HG02759 (cell line): Measurements from ENCODE around the gene POTEB3.
"Not testable (repeated sequence)": the region's sequence is repeated elsewhere in the genome, so short reads cannot be mapped to it uniquely, and the experiment has no call there.

ENCODE experiments used
- ATAC-seq: cut with Tn5 transposase; IDR thresholded peaks from one replicate; pipeline ENCODE4 v1.9.1; 2021; ENCODE audit warnings: mild to moderate bottlenecking, moderate library complexity; ENCODE audit not compliant: unreplicated experiment

The POTEB3 gene

DNA sequence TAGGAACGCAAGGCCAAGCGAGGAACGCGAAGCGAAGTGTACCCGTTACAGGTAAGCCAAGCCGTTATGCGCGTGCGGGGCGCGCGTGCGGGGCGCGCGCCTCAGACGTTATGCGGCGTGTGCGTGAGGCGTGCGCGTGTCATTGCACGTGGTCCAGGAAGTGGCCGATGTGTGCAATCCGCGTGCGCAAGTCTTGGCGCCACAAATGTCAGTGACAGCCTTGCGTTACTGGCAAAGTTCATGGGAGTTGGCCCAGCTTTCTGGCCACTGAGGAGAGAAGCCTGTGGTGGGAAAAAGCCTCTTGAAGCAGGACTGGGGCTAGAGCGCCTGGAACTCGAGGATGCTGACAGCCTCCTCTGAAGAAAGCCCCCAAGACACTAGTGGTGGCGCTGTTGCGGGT, at the start of gene POTEB3:
Gene POTEB3 (minus strand): TSS at position 101 of the 400 bp plus-strand sequence. CDS start 488 bp downstream, outside the sequence.
- not testable (repeated sequence) for ATAC-seq

GRCh38 chr15:21453683-21454082, 13.4 kb upstream of the POTEB3 start:
- ATAC-seq: not testable (repeated sequence)

GRCh38 chr15:21451920-21452563, 11.7 kb upstream of the POTEB3 start:
- ATAC-seq: not testable (repeated sequence)

DNA sequence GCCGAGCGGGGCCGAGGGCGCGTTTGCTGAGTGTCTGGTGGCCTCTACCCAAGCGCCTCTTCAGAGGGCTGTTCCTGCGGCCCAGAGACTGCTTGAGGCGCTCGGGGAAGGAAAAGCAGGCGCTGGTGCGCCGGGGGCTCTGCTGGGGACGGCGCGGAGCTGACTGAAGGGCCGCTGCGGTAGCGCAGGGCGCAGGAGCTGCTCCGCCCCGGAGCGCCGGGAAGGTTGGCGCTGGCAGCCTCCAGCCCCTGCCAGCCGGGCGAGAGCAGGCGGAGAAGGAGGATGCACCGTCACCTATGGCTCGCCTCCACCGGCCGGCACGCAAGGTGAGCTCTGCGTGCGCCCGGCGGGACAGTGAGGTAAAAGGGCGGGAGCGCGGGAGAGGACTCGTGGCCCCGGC, 11.2 kb upstream of the POTEB3 start:
- not testable (repeated sequence) for ATAC-seq

GRCh38 chr15:21407366-21407765, 32.9 kb downstream of the POTEB3 start:
- ATAC-seq: not testable (repeated sequence)

GRCh38 chr15:21401531-21401930, 38.8 kb downstream of the POTEB3 start:
- not testable (repeated sequence) for ATAC-seq

DNA sequence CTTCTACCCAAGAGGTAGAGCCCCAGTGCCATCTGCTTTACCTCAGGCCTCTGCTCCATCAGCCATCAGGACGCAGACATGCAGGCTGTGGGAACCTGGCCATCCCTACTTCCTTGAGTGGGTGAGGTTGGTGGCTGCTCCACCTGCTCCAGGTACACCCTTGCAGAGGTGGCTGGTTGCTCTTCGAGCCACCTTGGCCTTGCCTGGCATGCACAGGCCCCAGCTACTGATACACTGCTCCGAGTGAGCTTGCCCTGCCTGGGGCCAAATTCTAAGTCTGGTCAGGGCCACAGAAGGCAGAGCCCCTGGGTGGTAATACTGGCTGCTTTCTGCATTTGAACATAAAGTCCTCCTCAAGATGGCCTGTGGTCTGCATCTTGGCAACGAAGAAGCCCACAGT, 41.2 kb downstream of the POTEB3 start:
- not testable (repeated sequence) for ATAC-seq

DNA sequence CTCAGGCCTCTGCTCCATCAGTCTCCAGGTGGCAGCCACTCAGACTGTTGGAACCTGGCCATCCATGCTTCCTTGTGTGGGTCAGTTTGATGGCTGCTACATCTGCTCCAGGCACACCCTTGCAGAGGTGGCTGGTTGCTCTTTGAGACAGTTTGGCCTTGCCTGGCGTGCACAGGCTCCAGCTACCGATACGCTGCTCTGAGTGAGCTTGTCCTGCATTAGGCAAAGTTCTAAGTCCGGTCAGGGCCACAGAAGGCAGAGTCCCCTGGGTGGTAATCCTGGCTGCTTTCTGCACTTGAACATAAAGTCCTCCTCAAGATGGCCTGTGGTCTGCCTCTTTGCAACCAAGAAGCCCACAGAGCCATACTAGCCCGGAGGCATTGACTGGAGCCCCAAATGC, 41.8 kb downstream of the POTEB3 start:
- ATAC-seq: not testable (repeated sequence)

GRCh38 chr15:21397656-21398055, 42.6 kb downstream of the POTEB3 start:
- ATAC-seq: not testable (repeated sequence)

DNA sequence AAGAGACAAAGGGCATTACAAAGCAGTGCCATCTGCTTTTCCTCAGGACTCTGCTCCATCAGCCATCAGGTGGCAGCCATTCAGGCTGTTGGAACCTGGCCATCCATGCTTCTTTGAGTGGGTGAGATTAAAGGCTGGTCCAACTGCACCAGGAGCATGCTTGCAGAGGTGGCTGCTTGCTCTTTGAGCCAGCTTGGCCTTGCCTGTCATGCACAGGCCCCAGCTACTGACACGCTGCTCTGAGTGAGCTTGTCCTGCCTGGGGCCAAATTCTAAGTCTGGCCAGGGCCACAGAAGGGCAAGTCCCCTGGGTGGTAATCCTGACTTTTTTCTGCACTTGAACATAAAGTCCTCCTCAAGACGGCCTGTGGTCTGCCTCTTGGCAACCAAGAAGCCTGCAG, 43.1 kb downstream of the POTEB3 start:
- ATAC-seq: not testable (repeated sequence)

- ATAC-seq: not testable (repeated sequence)
These were observed 54.3 kb downstream of the POTEB3 start for GRCh38 chr15:21385961-21386360.

DNA sequence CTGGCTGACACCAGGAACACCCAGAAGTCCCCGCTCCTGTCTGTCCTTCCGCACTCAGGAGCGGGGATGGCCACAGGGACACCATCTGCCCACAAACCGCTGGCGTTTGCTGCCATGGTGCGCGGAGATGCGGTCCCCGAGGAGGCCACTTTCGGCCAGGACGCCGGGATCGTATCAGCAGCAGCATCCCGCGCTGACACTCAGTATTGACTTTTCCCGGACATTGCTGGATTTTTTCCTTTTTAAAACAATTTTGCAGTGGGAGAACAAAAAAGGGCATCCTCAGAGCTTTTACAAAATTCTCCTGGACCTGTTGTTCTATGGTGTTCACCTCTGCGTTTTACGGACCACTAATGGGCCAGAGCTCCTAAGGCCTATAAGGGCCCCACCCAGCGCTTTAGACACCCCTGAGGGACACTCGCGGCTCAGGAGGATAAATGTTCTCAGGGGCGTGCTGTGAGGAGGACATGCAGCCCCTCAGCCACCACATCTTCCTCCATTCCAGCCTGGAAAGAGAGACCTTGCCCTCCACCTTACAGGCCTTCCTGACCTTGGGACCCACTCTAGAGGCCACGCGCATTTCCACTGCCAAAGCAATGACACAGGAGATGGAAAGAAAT, 56.3 kb downstream of the POTEB3 start:
- ATAC-seq: not testable (repeated sequence)

DNA sequence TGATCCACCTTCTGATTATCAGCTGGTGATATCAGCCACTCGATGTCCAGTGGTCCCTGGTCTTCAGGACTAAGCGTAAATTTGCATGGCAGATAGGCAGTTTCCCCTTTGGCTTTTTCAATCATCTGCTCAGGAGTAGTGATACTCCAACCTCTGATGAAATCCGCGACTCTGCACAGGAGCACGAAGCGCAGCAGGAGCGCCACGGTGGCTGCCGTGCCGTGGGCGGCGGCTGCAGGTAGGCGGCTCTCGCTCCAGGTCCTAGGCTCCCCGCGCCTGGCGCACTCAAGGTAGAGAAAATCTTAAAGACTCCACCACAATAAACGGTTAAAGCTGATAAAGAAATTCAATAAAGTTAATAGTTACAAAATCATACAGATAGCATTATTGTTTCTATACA, 66.6 kb downstream of the POTEB3 start:
- ATAC-seq: not testable (repeated sequence)

DNA sequence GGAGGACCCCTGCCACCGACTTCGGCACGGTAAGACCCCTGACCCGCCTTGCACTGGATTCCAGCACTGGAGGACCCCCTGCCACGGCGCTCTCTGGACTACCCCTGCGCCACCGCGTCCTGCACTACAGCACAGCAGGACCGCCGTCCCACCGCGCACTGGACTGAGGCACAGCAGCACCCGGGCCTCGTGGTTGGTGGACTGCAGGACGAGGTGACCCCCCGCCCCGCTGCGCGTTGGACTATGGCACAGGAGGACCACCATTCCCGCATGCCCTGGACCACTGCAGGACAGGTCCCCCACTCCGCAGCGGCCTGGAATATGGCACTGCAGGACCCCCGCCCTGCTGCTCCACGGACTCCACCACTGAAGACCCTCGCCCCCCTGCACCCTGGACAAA, 71.1 kb downstream of the POTEB3 start:
- not testable (repeated sequence) for ATAC-seq

DNA sequence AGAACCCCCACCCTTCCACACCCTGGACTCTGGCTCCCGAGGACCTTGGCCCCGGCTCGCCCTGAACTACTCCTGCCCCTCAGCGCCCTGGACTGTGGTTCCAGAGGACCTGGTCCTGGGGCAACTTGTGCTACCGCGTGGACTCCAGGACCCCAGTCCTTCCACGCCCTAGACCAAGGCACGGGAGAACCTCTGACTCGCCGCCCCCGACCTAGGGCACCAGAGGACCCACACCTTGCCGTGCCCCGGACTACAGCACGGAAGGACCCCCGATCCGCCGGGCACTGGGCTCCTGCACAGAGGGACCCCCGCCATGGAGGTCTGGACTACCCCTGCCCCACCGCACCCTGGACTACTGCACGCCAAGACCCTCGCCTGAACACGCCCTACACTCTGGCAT, 71.7 kb downstream of the POTEB3 start:
- not testable (repeated sequence) for ATAC-seq
